Aorta (tissue), 5 donors: ENCODE measurements around the gene BTC. TPM values are rescaled to one million over a fixed set of nuclear protein-coding genes. Genes with fewer than 3 reads are reported as not detected.

Experiments
- ATAC-seq: fragments of 200-7000 bp; cut with Tn5 transposase; one replicate; pipeline ENCODE4 v1.9.1; 2022; ENCODE audit warnings: moderate library complexity; ENCODE audit not compliant: low FRiP score
- DNase-seq, 2 donors: peaks; one replicate each; pipeline ENCODE4 v3.0.0-alpha.2; 2020
- H3K27ac ChIP-seq, 2 donors: one replicate each; pipeline ENCODE4 v1.5.1; 2013; ENCODE audit warnings: low read length in 2 of 2, mild to moderate bottlenecking in 2 of 2, moderate library complexity in 2 of 2, control low read depth in 1 of 2, inconsistent platforms in 1 of 2, low read depth in 1 of 2
- H3K27me3 ChIP-seq, 2 donors: one replicate each; pipeline ENCODE4 v1.6.1; 2013; ENCODE audit warnings: control low read depth in 1 of 2, low read length in 1 of 2, mild to moderate bottlenecking in 1 of 2, moderate library complexity in 1 of 2; ENCODE audit not compliant: insufficient read depth in 2 of 2, control insufficient read depth in 1 of 2
- H3K36me3 ChIP-seq, 2 donors: one replicate each; pipeline ENCODE4 v1.6.1; 2013; ENCODE audit warnings: control low read depth in 1 of 2, low read length in 1 of 2, mild to moderate bottlenecking in 1 of 2; ENCODE audit not compliant: insufficient read depth in 2 of 2, control insufficient read depth in 1 of 2
- H3K4me1 ChIP-seq, 2 donors: one replicate each; pipeline ENCODE4 v1.6.1; 2013; ENCODE audit warnings: low read length in 2 of 2, control low read depth in 1 of 2, mild to moderate bottlenecking in 1 of 2, moderate library complexity in 1 of 2; ENCODE audit not compliant: insufficient read depth in 2 of 2, control insufficient read depth in 1 of 2
- H3K4me3 ChIP-seq, 2 donors: one replicate each; pipeline ENCODE4 v1.5.1; 2013; ENCODE audit warnings: low read length in 2 of 2, control low read depth in 1 of 2, mild to moderate bottlenecking in 1 of 2
- H3K9me3 ChIP-seq: one replicate; pipeline ENCODE4 v1.6.1; 2013; ENCODE audit warnings: mild to moderate bottlenecking, low read length; ENCODE audit not compliant: control insufficient read depth
- WGBS, 2 donors: extraction: QIAGEN DNeasy Blood & Tissue Kit; methylation state at CpG; one replicate each; pipeline ENCODE4 v1.1.7; 2013; 5-methylcytosine and 5-hydroxymethylcytosine counted together
- intact Hi-C, 2 donors: fragments of 100-400 bp; cut with DNase I; formaldehyde crosslinking; loops; one replicate each; pipeline versions ENCODE4 v1.14.2 to v1.15.0; 2022
- polyA plus RNA-seq, 2 donors: library from polyadenylated mRNA; stranded (reverse); fragments of 200-250 nt; gene quantifications; one replicate each; pipeline ENCODE4 v1.2.3, GENCODE V29; 2013
- total RNA-seq, 2 donors: library from RNA; stranded (reverse); fragmentation: NEBNext Ultra II Directional; extraction: Animal tissue kit (Norgen Biotek cat#: 25700); gene quantifications; one replicate each; pipeline ENCODE4 v1.2.1, GENCODE V29; 2021
- donor health status: healthy with polysubstance abuse.
- donor health status: Bipolar disorder and iron deficiency.
- donor health status: DM: no; HTN: no; CAD: no.
- donor health status: DM: no; HTN: no; CAD: no.
- donor health status: DM: yes; HTN: yes; CAD: no.

BTC gene
- total and polyA plus RNA-seq, 4 donors = 6.0 to 11.1 (median 9.7) TPM

- DNase-seq (no peak), ATAC-seq (no peak)
- no peak overlapping the region for H3K4me3 ChIP-seq
- intact Hi-C loops = no loop called here
- no peak overlapping the region for H3K27ac ChIP-seq
- H3K4me1 ChIP-seq = peaks cover 6 to 8% of the 10 kb centered on the region in 2 donors
- 92 to 96% methylated on average over 2 of the region's 2 CpGs for WGBS, 2 donors
- no peaks in the 10 kb centered on the region for H3K9me3 ChIP-seq
- H3K27me3 ChIP-seq = no peaks in the 10 kb centered on the region
- H3K36me3 ChIP-seq = peaks cover 0 to 2% of the 10 kb centered on the region in 2 donors
Observed at GRCh38 chr4:74772106-74772505, 22.2 kb downstream of the BTC start.

- Histone ChIP-seq H3K4me1 (peaks cover 6% of the 10 kb centered on the region in 2 donors), H3K27me3 (no peaks in the 10 kb centered on the region), H3K36me3 (peaks cover 0 to 2% of the 10 kb centered on the region in 2 donors), H3K27ac (no peak overlapping the region), H3K9me3 (no peaks in the 10 kb centered on the region), H3K4me3 (no peak overlapping the region)
- intact Hi-C loops = no loop called here
- ATAC-seq (no peak), DNase-seq (no peak)
- 92 to 93% methylated on average over 4 of the region's 4 CpGs for WGBS, 2 donors
Observed at GRCh38 chr4:74770226-74770910, 24.0 kb downstream of the BTC start.

- Histone ChIP-seq H3K36me3 (peaks cover 0 to 2% of the 10 kb centered on the region in 2 donors), H3K27ac (peak overlapping the region; percentile 28 to 43), H3K27me3 (no peaks in the 10 kb centered on the region), H3K4me1 (peaks cover 0 to 5% of the 10 kb centered on the region in 2 donors), H3K4me3 (no peak overlapping the region), H3K9me3 (no peaks in the 10 kb centered on the region)
- WGBS, 2 donors = 13 to 21% methylated on average over 2 of the region's 2 CpGs
- no peak for ATAC-seq
- DNase-seq = no peak
- intact Hi-C loops = no loop called here
Observed at GRCh38 chr4:74768857-74769525, 25.3 kb downstream of the BTC start.

- 93 to 99% methylated on average over 2 of the region's 2 CpGs for WGBS, 2 donors
- Histone ChIP-seq H3K4me3 (no peak overlapping the region), H3K36me3 (peaks cover 0 to 2% of the 10 kb centered on the region in 2 donors)
Observed at GRCh38 chr4:74764119-74764518, 30.2 kb downstream of the BTC start.

GRCh38 chr4:74758551-74759145 is 35.7 kb downstream of the BTC start:
- 2 to 7% methylated on average over 5 of the region's 5 CpGs for WGBS, 2 donors
- Histone ChIP-seq H3K9me3 (no peaks in the 10 kb centered on the region), H3K4me1 (peaks cover 0 to 2% of the 10 kb centered on the region in 2 donors), H3K27me3 (no peaks in the 10 kb centered on the region), H3K36me3 (no peaks in the 10 kb centered on the region), H3K4me3 (no peak overlapping the region), H3K27ac (no peak overlapping the region)
- no peak for DNase-seq
- intact Hi-C loops = no loop called here
- ATAC-seq = no peak

More at GRCh38 chr4:74764119-74764518, 30.2 kb downstream of the BTC start:
- ATAC-seq (no peak), DNase-seq (no peak)
- Histone ChIP-seq H3K9me3 (no peaks in the 10 kb centered on the region), H3K27me3 (no peaks in the 10 kb centered on the region), H3K27ac (no peak overlapping the region), H3K4me1 (peaks cover 0 to under 1% of the 10 kb centered on the region in 2 donors)
- intact Hi-C loops = no loop called here

- H3K36me3 ChIP-seq = no peaks in the 10 kb centered on the region
- intact Hi-C loops = no loop called here
- ATAC-seq (no peak), DNase-seq (no peak)
- no peak overlapping the region for H3K27ac ChIP-seq
- H3K9me3 ChIP-seq = no peaks in the 10 kb centered on the region
- H3K27me3 ChIP-seq = no peaks in the 10 kb centered on the region
- no peak overlapping the region for H3K4me3 ChIP-seq
- H3K4me1 ChIP-seq = peaks cover 0 to 2% of the 10 kb centered on the region in 2 donors
Observed at GRCh38 chr4:74757136-74757535, 37.2 kb downstream of the BTC start.

- 53 to 76% methylated on average over 7 of the region's 7 CpGs for WGBS, 2 donors
- intact Hi-C loops = no loop called here
- peaks cover 0 to 2% of the 10 kb centered on the region in 2 donors for H3K4me1 ChIP-seq
- ATAC-seq (peak; percentile 75), DNase-seq (no peak)
- no peaks in the 10 kb centered on the region for H3K36me3 ChIP-seq
- H3K9me3 ChIP-seq = no peaks in the 10 kb centered on the region
- H3K27ac ChIP-seq = no peak overlapping the region
- H3K27me3 ChIP-seq = no peaks in the 10 kb centered on the region
- H3K4me3 ChIP-seq = no peak overlapping the region
Observed at GRCh38 chr4:74755486-74755885, 38.8 kb downstream of the BTC start.

GRCh38 chr4:74754218-74754617 is 40.1 kb downstream of the BTC start:
- Histone ChIP-seq H3K9me3 (no peaks in the 10 kb centered on the region), H3K27me3 (no peaks in the 10 kb centered on the region), H3K4me1 (peaks cover 0 to 2% of the 10 kb centered on the region in 2 donors), H3K36me3 (no peaks in the 10 kb centered on the region), H3K4me3 (no peak overlapping the region), H3K27ac (no peak overlapping the region)
- DNase-seq (no peak), ATAC-seq (no peak)
- intact Hi-C loops = no loop called here

- Histone ChIP-seq H3K4me1 (peaks cover 0 to 2% of the 10 kb centered on the region in 2 donors), H3K36me3 (no peaks in the 10 kb centered on the region), H3K9me3 (no peaks in the 10 kb centered on the region), H3K27ac (no peak overlapping the region), H3K27me3 (no peaks in the 10 kb centered on the region), H3K4me3 (no peak overlapping the region)
- no peak for DNase-seq
- no peak for ATAC-seq
- intact Hi-C loops = no loop called here
Observed at GRCh38 chr4:74752798-74753197, 41.5 kb downstream of the BTC start.
